GM23338 (cell line): ENCODE data around the gene DUSP15. TPM values are rescaled to one million over a fixed set of nuclear protein-coding genes. Genes with fewer than 3 reads are reported as not detected.
A peak's percentile ranks its signal among the peaks of the same experiment; 100 is the strongest.

ENCODE experiments used
- ATAC-seq: fragments of 200-7000 bp; cut with Tn5 transposase; 3 replicates; pipeline ENCODE4 v1.9.1; 2020
- DNase-seq: peaks from one replicate; pipeline ENCODE4 v3.0.0-alpha.2; 2015; ENCODE audit warnings: low spot score
- H2AFZ ChIP-seq: fragments of 200-600 bp; sonication (generic); 2 replicates; pipeline ENCODE4 v1.8.0; 2016; ENCODE audit warnings: antibody characterized with exemption, mild to moderate bottlenecking, moderate library complexity
- H3F3A ChIP-seq: fragments of 200-600 bp; sonication (generic); replicated peaks from 2 replicates; pipeline ENCODE4 v1.8.0; 2017; ENCODE audit warnings: antibody characterized with exemption, mixed run types, low read depth
- H3K27ac ChIP-seq: fragments of 200-600 bp; sonication (generic); 2 replicates; pipeline ENCODE4 v1.6.1; 2016; ENCODE audit warnings: low read depth
- H3K27me3 ChIP-seq: fragments of 200-600 bp; sonication (generic); 2 replicates; pipeline ENCODE4 v1.8.0; 2016; ENCODE audit warnings: mild to moderate bottlenecking, mixed run types, moderate library complexity; ENCODE audit not compliant: insufficient read depth
- H3K36me3 ChIP-seq: fragments of 200-600 bp; sonication (generic); 2 replicates; pipeline ENCODE4 v1.8.0; 2016; ENCODE audit warnings: mild to moderate bottlenecking; ENCODE audit not compliant: insufficient read depth
- H3K4me1 ChIP-seq: fragments of 200-600 bp; sonication (generic); 2 replicates; pipeline ENCODE4 v1.8.0; 2016; ENCODE audit warnings: mild to moderate bottlenecking, moderate library complexity; ENCODE audit not compliant: insufficient read depth
- H3K4me2 ChIP-seq: fragments of 200-600 bp; sonication (generic); 2 replicates; pipeline ENCODE4 v1.7.1; 2017; ENCODE audit warnings: mixed run types
- H3K4me3 ChIP-seq: fragments of 200-600 bp; sonication (generic); 2 replicates; pipeline ENCODE4 v1.6.1; 2016; ENCODE audit warnings: mixed run types
- H3K79me2 ChIP-seq: fragments of 200-600 bp; sonication (generic); replicated peaks from 2 replicates; pipeline ENCODE4 v1.8.0; 2017; ENCODE audit warnings: mild to moderate bottlenecking; ENCODE audit not compliant: insufficient read depth
- H3K9me2 ChIP-seq: fragments of 200-600 bp; sonication (generic); 2 replicates; pipeline ENCODE4 v1.8.0; 2017; ENCODE audit not compliant: insufficient read depth
- H4K20me1 ChIP-seq: fragments of 200-600 bp; sonication (generic); replicated peaks from 2 replicates; pipeline ENCODE4 v1.8.0; 2017; ENCODE audit warnings: mild to moderate bottlenecking; ENCODE audit not compliant: insufficient read depth
- H3K27ac Mint-ChIP-seq: 2 replicates; pipeline ENCODE4 v1.8.0; 2020; ENCODE audit warnings: inconsistent platforms, mild to moderate bottlenecking, moderate library complexity, mixed read lengths
- H3K27me3 Mint-ChIP-seq: 3 replicates; pipeline ENCODE4 v1.8.0; 2022; ENCODE audit warnings: low read depth, mild to moderate bottlenecking, moderate library complexity, mixed read lengths, inconsistent platforms; ENCODE audit not compliant: insufficient read depth, poor library complexity
- H3K36me3 Mint-ChIP-seq: 3 replicates; pipeline ENCODE4 v1.8.0; 2021; ENCODE audit warnings: low read depth, mild to moderate bottlenecking, inconsistent platforms, moderate library complexity, mixed read lengths
- H3K4me1 Mint-ChIP-seq: 3 replicates; pipeline ENCODE4 v1.8.0; 2020; ENCODE audit warnings: mild to moderate bottlenecking, inconsistent platforms, mixed read lengths
- H3K4me3 Mint-ChIP-seq: 3 replicates; pipeline ENCODE4 v1.8.0; 2021; ENCODE audit warnings: moderate library complexity, mild to moderate bottlenecking, inconsistent platforms, mixed read lengths
- H3K9me3 Mint-ChIP-seq: 3 replicates; pipeline ENCODE4 v1.8.0; 2020; ENCODE audit warnings: moderate library complexity, mild to moderate bottlenecking, inconsistent platforms, mixed read lengths
- CREB1 ChIP-seq: fragments of 250-450 bp; sonication (Bioruptor Pico); IDR thresholded peaks from 2 replicates; pipeline ENCODE4 v1.5.0; 2020; ENCODE audit warnings: low read depth, mild to moderate bottlenecking, moderate library complexity
- CTCF ChIP-seq, 2 experiments: fragments of 200-600 bp in 1 of 2; sonication (generic) in 1 of 2; conservative IDR thresholded peaks; 2 replicates each; pipeline versions ENCODE4 v1.5.1 to v1.6.1; 2016 to 2017; ENCODE audit warnings: antibody characterized with exemption in 2 of 2, low read depth in 2 of 2, mild to moderate bottlenecking in 2 of 2, moderate library complexity in 1 of 2
- ETS1 ChIP-seq: IDR thresholded peaks from 2 replicates; pipeline ENCODE4 v1.6.1; 2016; ENCODE audit warnings: antibody characterized with exemption
- EZH2 ChIP-seq: fragments of 200-600 bp; sonication (generic); IDR thresholded peaks from one replicate; pipeline ENCODE4 v1.8.0; 2017; ENCODE audit warnings: antibody characterized with exemption, mild to moderate bottlenecking, low read depth; ENCODE audit not compliant: unreplicated experiment
- JUNB ChIP-seq: IDR thresholded peaks from one replicate; pipeline ENCODE4 v1.6.1; 2016; ENCODE audit warnings: antibody characterized with exemption; ENCODE audit not compliant: unreplicated experiment
- NANOG ChIP-seq: IDR thresholded peaks from 2 replicates; pipeline ENCODE4 v1.6.1; 2016; ENCODE audit warnings: antibody characterized with exemption, borderline replicate concordance
- POLR2AphosphoS5 ChIP-seq: IDR thresholded peaks from 2 replicates; pipeline ENCODE4 v1.6.1; 2016; ENCODE audit warnings: antibody characterized with exemption, low read depth
- REST ChIP-seq: IDR thresholded peaks from one replicate; pipeline ENCODE4 v1.6.1; 2018; ENCODE audit warnings: antibody characterized with exemption; ENCODE audit not compliant: unreplicated experiment
- STAT1 ChIP-seq: IDR thresholded peaks from one replicate; pipeline ENCODE4 v1.6.1; 2016; ENCODE audit warnings: antibody characterized with exemption; ENCODE audit not compliant: unreplicated experiment
- ZNF114 ChIP-seq: fragments of 250-450 bp; sonication (Bioruptor Pico); IDR thresholded peaks from 2 replicates; pipeline ENCODE4 v1.5.0; 2020; ENCODE audit warnings: mild to moderate bottlenecking, moderate library complexity
- polyA plus RNA-seq: library from polyadenylated mRNA; unstranded; fragments of >200 nt; fragmentation: Nextera tagmentation; extraction: Ambion mirVana; gene quantifications from 2 replicates; pipeline ENCODE4 v1.2.1, GENCODE V29; 2016
- total RNA-seq: library from RNA; depleted of rRNA; stranded (reverse); fragments of >200 nt; shearing (Covaris generic); gene quantifications from 2 replicates; pipeline ENCODE4 v1.2.3, GENCODE V29; 2014

Gene DUSP15
- total and polyA plus RNA-seq, 2 experiments from 2014 or later: 0.61 to 2.8 TPM

GRCh38 chr20:31848088-31848999, 22.0 kb downstream of the DUSP15 start:
- Mint-ChIP-seq H3K9me3 (peaks cover 36% of the 10 kb centered on the region), H3K27me3 (peaks cover 32% of the 10 kb centered on the region), H3K27ac (no peak overlapping the region), H3K4me1 (peaks cover 11% of the 10 kb centered on the region), H3K36me3 (no peaks in the 10 kb centered on the region), H3K4me3 (no peak overlapping the region)
- H4K20me1 ChIP-seq: no peaks in the 10 kb centered on the region
- DNase-seq (no peak), ATAC-seq (no peak)
- H3K27me3 ChIP-seq: peaks cover 55% of the 10 kb centered on the region
- no peaks in the 10 kb centered on the region for H3K36me3 ChIP-seq
- H3K4me2 ChIP-seq: no peak overlapping the region
- H3K4me3 ChIP-seq: no peak overlapping the region
- peaks cover 10% of the 10 kb centered on the region for H3K4me1 ChIP-seq
- H3K79me2 ChIP-seq: no peaks in the 10 kb centered on the region
- H3K9me2 ChIP-seq: no peaks in the 10 kb centered on the region
- peaks cover 2% of the 10 kb centered on the region; the same call in 1 of the 2 replicates for H3F3A ChIP-seq
- H2AFZ ChIP-seq: 0 out of 2 replicates have a peak overlapping the region, but pooled peaks have one; percentile 10
- TF ChIP-seq CTCF (conservative IDR thresholded peaks at IDR 0.05; ENCODE audit: low read depth in 2 of 2) (peak in 1 of 2 experiments; percentile 19; a peak in 1 of 4 replicates), REST (no peak)
- H3K27ac ChIP-seq: no peak overlapping the region

GRCh38 chr20:31846793-31847138, 23.6 kb downstream of the DUSP15 start:
- Histone ChIP-seq H3F3A (peaks cover 2% of the 10 kb centered on the region; the same call in 1 of the 2 replicates), H2AFZ (no peak overlapping the region), H3K9me2 (0 out of 2 replicates have a peak, but pooled peaks cover under 1% of the 10 kb centered on the region), H3K36me3 (no peaks in the 10 kb centered on the region), H3K27ac (no peak overlapping the region), H3K79me2 (no peaks in the 10 kb centered on the region), H4K20me1 (no peaks in the 10 kb centered on the region), H3K27me3 (peaks cover 48% of the 10 kb centered on the region), H3K4me3 (no peak overlapping the region), H3K4me1 (peaks cover 20% of the 10 kb centered on the region), H3K4me2 (no peak overlapping the region)
- Mint-ChIP-seq H3K9me3 (peaks cover 35% of the 10 kb centered on the region), H3K36me3 (no peaks in the 10 kb centered on the region), H3K27ac (no peak overlapping the region), H3K27me3 (peaks cover 26% of the 10 kb centered on the region), H3K4me1 (peaks cover 24% of the 10 kb centered on the region), H3K4me3 (no peak overlapping the region)
- no peak for ATAC-seq
- no peak for DNase-seq
- TF ChIP-seq JUNB (no peak), ETS1 (no peak), REST (no peak), CREB1 (no peak), POLR2AphosphoS5 (no peak), NANOG (no peak), STAT1 (no peak), ZNF114 (CRISPR knock-in tag) (no peak), CTCF (conservative IDR thresholded peaks at IDR 0.05; ENCODE audit: low read depth in 2 of 2) (no peak; a peak in 1 of 4 replicates), EZH2 (no peak)
